Natural killer cell (primary cell): Measurements from ENCODE around the gene ST3GAL3. TPM values are rescaled to one million over a fixed set of nuclear protein-coding genes. Genes with fewer than 3 reads are reported as not detected.

Experiments
- ATAC-seq, 3 donors: fragments of 150-1000 bp in 2 of 3; fragments of 200-7000 bp in 1 of 3; cut with Tn5 transposase; 1 replicate in 1 of 3; 2 replicates in 2 of 3; pipeline ENCODE4 v1.10.0; 2021; ENCODE audit warnings: mild to moderate bottlenecking in 2 of 3, moderate library complexity in 2 of 3
- DNase-seq, 2 donors: peaks; one replicate each; pipeline versions ENCODE4 v3.0.0 to v3.0.0-alpha.2; 2013 to 2021; ENCODE audit warnings: mixed read lengths in 1 of 2
- H3K27ac ChIP-seq: one replicate; pipeline ENCODE4 v1.5.1; 2013; ENCODE audit warnings: mild to moderate bottlenecking, low read length
- H3K27me3 ChIP-seq: one replicate; pipeline ENCODE4 v1.6.1; 2013; ENCODE audit warnings: low read length; ENCODE audit not compliant: control insufficient read depth, insufficient read depth
- H3K36me3 ChIP-seq: one replicate; pipeline ENCODE4 v1.6.1; 2013; ENCODE audit warnings: low read length; ENCODE audit not compliant: control insufficient read depth, insufficient read depth
- H3K4me1 ChIP-seq: one replicate; pipeline ENCODE4 v1.6.1; 2013; ENCODE audit warnings: low read length; ENCODE audit not compliant: control insufficient read depth, insufficient read depth
- H3K4me3 ChIP-seq: one replicate; pipeline ENCODE4 v1.5.1; 2013; ENCODE audit warnings: low read length
- H3K9me3 ChIP-seq: one replicate; pipeline ENCODE4 v1.6.1; 2013; ENCODE audit warnings: low read length; ENCODE audit not compliant: control insufficient read depth, insufficient read depth
- H3K27ac Mint-ChIP-seq, 2 donors: one replicate each; pipeline ENCODE4 v1.8.0; 2022; ENCODE audit warnings: mild to moderate bottlenecking in 2 of 2, mixed read lengths in 2 of 2, moderate library complexity in 1 of 2
- H3K27me3 Mint-ChIP-seq, 2 donors: one replicate each; pipeline ENCODE4 v1.8.0; 2022; ENCODE audit warnings: low read depth in 2 of 2, mixed read lengths in 2 of 2
- H3K36me3 Mint-ChIP-seq: one replicate; pipeline ENCODE4 v1.8.0; 2022; ENCODE audit warnings: mixed read lengths
- H3K4me1 Mint-ChIP-seq, 2 donors: one replicate each; pipeline ENCODE4 v1.8.0; 2022; ENCODE audit warnings: mixed read lengths in 2 of 2
- H3K4me3 Mint-ChIP-seq: one replicate; pipeline ENCODE4 v1.8.0; 2022; ENCODE audit warnings: mild to moderate bottlenecking, moderate library complexity, mixed read lengths
- H3K9me3 Mint-ChIP-seq, 2 donors: one replicate each; pipeline ENCODE4 v1.8.0; 2022; ENCODE audit warnings: mixed read lengths in 2 of 2
- CTCF ChIP-seq: fragments of 200-600 bp; IDR thresholded peaks from one replicate; pipeline ENCODE4 v1.8.0; 2022; ENCODE audit warnings: antibody characterized with exemption
- WGBS: methylation state at CpG from one replicate; pipeline ENCODE4 v1.1.7; 2013; ENCODE audit warnings: missing lambda C conversion rate; ENCODE audit not compliant: insufficient coverage; 5-methylcytosine and 5-hydroxymethylcytosine counted together
- intact Hi-C: fragments of 100-400 bp; cut with micrococcal nuclease; formaldehyde crosslinking; loops from one replicate; pipeline ENCODE4 v1.14.2; 2022
- total RNA-seq, 4 donors: library from RNA; stranded (reverse); fragments of 120-200 nt in 1 of 4; gene quantifications; one replicate each; pipeline versions ENCODE4 v1.2.3 to v1.2.4, GENCODE V29; 2013 to 2022

ST3GAL3 gene
- total RNA-seq, 3 donors from 2014 or later (not counting 1 experiment from before 2014, with no cell fraction given), result 22.2 to 27.3 (median 22.3) TPM

DNA sequence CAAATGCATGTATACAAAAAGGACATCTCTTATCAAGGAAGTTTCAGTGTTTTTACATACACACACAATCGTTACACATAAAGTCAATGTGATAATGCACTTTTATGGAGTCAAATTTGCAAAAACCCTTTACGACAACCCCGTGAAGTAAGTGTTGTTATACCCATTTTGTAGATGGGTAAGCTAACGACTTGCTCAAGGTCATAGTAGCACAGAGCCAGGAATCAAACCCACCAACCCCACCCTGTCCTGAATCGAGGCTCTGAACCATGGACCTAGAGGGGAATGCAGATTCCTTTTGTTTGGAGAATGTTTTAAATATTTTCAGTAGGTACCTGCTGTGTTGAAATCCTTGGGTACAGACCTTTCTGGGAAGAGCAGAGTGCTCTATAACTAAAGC, 148.9 kb downstream of the ST3GAL3 start:
- Histone ChIP-seq H3K36me3 (peaks cover 6% of the 10 kb centered on the region), H3K4me1 (peaks cover 13% of the 10 kb centered on the region), H3K4me3 (no peak overlapping the region), H3K27me3 (no peaks in the 10 kb centered on the region), H3K27ac (no peak overlapping the region), H3K9me3 (no peaks in the 10 kb centered on the region)
- WGBS, result 97% methylated on average over 5 of the region's 5 CpGs
- TF ChIP-seq CTCF, result no peak
- Mint-ChIP-seq H3K36me3 (no peaks in the 10 kb centered on the region), H3K4me1 (peaks cover 36% of the 10 kb centered on the region in 2 donors), H3K27ac (no peak overlapping the region), H3K9me3 (no peaks in the 10 kb centered on the region), H3K4me3 (no peak overlapping the region), H3K27me3 (no peaks in the 10 kb centered on the region)
- ATAC-seq (no peak), DNase-seq (no peak)
- intact Hi-C loops, result no loop called here

- H3K4me3 Mint-ChIP-seq, result no peak overlapping the region
- no peaks in the 10 kb centered on the region for H3K9me3 ChIP-seq
- no peak for TF ChIP-seq CTCF
- H3K9me3 Mint-ChIP-seq, result no peaks in the 10 kb centered on the region
- H3K27ac Mint-ChIP-seq, result no peak overlapping the region
- H3K4me3 ChIP-seq, result no peak overlapping the region
- DNase-seq (no peak), ATAC-seq (no peak)
- no peaks in the 10 kb centered on the region for H3K27me3 ChIP-seq
- intact Hi-C loops, result no loop called here
- H3K36me3 Mint-ChIP-seq, result no peaks in the 10 kb centered on the region
- H3K4me1 Mint-ChIP-seq, result peaks cover 30 to 31% of the 10 kb centered on the region in 2 donors
- peaks cover 6% of the 10 kb centered on the region for H3K36me3 ChIP-seq
- no peaks in the 10 kb centered on the region for H3K27me3 Mint-ChIP-seq
- no peak overlapping the region for H3K27ac ChIP-seq
- peaks cover 13% of the 10 kb centered on the region for H3K4me1 ChIP-seq
Observed at GRCh38 chr1:43857163-43857562, 149.8 kb downstream of the ST3GAL3 start.

- WGBS, result 65% methylated on average over 2 of the region's 2 CpGs
- no peaks in the 10 kb centered on the region for H3K27me3 Mint-ChIP-seq
- no peaks in the 10 kb centered on the region for H3K9me3 ChIP-seq
- intact Hi-C loops, result no loop called here
- peaks cover 19% of the 10 kb centered on the region in 2 donors for H3K4me1 Mint-ChIP-seq
- no peaks in the 10 kb centered on the region for H3K27me3 ChIP-seq
- peaks cover 6% of the 10 kb centered on the region for H3K36me3 ChIP-seq
- H3K27ac ChIP-seq, result no peak overlapping the region
- DNase-seq, result no peak
- no peak overlapping the region for H3K4me3 Mint-ChIP-seq
- H3K9me3 Mint-ChIP-seq, result no peaks in the 10 kb centered on the region
- no peak overlapping the region for H3K4me3 ChIP-seq
- no peaks in the 10 kb centered on the region for H3K36me3 Mint-ChIP-seq
- ATAC-seq, result no peak
- H3K4me1 ChIP-seq, result peaks cover 8% of the 10 kb centered on the region
- H3K27ac Mint-ChIP-seq, result no peak overlapping the region
- no peak for TF ChIP-seq CTCF
Observed at GRCh38 chr1:43858324-43858723, 151.0 kb downstream of the ST3GAL3 start.

GRCh38 chr1:43861337-43861736, 154.0 kb downstream of the ST3GAL3 start:
- Histone ChIP-seq H3K9me3 (no peaks in the 10 kb centered on the region), H3K4me1 (no peaks in the 10 kb centered on the region), H3K27ac (no peak overlapping the region), H3K4me3 (no peak overlapping the region), H3K36me3 (peaks cover 6% of the 10 kb centered on the region), H3K27me3 (no peaks in the 10 kb centered on the region)
- 82% methylated on average over 2 of the region's 3 CpGs for WGBS
- H3K9me3 Mint-ChIP-seq, result no peaks in the 10 kb centered on the region
- H3K27me3 Mint-ChIP-seq, result no peaks in the 10 kb centered on the region
- H3K4me3 Mint-ChIP-seq, result no peak overlapping the region
- H3K36me3 Mint-ChIP-seq, result no peaks in the 10 kb centered on the region
- intact Hi-C loops, result no loop called here
- H3K27ac Mint-ChIP-seq, result no peak overlapping the region
- no peak for DNase-seq
- no peak for TF ChIP-seq CTCF
- H3K4me1 Mint-ChIP-seq, result peaks cover 0 to 5% of the 10 kb centered on the region in 2 donors
- ATAC-seq, result no peak
